Measurements from ENCODE around the gene DLGAP4. TPM values are rescaled to one million over a fixed set of nuclear protein-coding genes. Genes with fewer than 3 reads are reported as not detected.

The DLGAP4 gene, protein sequence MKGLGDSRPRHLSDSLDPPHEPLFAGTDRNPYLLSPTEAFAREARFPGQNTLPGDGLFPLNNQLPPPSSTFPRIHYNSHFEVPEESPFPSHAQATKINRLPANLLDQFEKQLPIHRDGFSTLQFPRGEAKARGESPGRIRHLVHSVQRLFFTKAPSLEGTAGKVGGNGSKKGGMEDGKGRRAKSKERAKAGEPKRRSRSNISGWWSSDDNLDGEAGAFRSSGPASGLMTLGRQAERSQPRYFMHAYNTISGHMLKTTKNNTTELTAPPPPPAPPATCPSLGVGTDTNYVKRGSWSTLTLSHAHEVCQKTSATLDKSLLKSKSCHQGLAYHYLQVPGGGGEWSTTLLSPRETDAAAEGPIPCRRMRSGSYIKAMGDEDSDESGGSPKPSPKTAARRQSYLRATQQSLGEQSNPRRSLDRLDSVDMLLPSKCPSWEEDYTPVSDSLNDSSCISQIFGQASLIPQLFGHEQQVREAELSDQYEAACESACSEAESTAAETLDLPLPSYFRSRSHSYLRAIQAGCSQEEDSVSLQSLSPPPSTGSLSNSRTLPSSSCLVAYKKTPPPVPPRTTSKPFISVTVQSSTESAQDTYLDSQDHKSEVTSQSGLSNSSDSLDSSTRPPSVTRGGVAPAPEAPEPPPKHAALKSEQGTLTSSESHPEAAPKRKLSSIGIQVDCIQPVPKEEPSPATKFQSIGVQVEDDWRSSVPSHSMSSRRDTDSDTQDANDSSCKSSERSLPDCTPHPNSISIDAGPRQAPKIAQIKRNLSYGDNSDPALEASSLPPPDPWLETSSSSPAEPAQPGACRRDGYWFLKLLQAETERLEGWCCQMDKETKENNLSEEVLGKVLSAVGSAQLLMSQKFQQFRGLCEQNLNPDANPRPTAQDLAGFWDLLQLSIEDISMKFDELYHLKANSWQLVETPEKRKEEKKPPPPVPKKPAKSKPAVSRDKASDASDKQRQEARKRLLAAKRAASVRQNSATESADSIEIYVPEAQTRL
- 23.9 and 25.7 TPM in 2 replicates for total RNA-seq

DNA sequence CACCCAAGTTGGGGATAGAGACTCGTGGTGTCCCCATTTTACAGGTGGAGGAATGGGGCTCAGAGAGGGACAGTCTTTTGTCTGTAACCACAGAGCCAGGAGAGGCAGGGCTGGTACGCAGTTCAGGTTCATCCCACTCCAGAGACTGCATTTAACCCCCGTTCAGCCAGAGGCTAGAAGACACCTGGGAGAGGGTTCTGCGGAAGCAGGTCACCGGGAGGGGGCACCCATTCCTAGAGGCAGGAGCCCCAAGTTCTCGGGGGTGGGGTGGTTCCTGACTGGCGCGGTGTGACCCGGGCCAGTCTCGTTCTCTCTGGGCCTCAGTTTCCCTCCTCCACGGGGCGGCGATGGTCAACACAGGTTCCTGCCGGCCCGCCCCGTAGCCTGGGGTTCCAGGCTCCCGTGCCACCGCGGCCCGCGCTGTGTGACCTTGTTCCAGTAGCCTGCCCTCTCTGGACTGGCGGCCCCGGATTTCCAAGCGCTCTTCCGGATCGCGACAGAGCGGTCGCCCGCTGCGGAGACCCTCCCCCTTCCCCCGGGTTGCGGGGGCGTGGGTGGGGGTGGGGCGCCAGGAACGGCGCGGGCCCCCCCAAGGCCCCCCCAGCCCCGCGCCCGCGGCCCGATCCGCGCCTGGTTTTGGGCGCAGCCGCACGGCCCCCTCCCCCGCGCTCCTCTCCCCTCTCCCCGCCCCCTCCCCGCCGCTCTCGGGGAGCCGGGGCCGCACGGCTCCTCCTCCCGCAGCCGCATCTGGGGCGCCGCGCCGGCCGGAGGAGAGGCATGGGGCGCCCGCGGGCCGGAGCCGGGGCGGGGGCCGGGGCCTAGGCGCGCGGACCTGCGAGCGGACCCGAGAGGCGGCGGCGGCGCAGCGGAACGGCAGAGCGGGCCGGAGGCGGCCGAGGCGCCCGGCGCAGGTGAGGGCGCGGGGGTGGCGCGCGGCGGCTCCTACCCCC is at the start of gene DLGAP4:
Gene DLGAP4 (plus strand): TSS at position 738 of the 950 bp plus-strand sequence. CDS start 125,379 bp downstream, outside the sequence.
- no peak within 1 kb of the TSS for H3K27ac Mint-ChIP-seq
- peaks cover 63% of the 10 kb centered on the region for H3K27me3 Mint-ChIP-seq (ENCODE audit: insufficient read depth)
- no peak for DNase-seq (ENCODE audit: low spot score)
- H3K4me3 Mint-ChIP-seq, result no peak within 1 kb of the TSS
- no peaks in the 10 kb centered on the region for H3K36me3 Mint-ChIP-seq (ENCODE audit: low read depth)
- intact Hi-C loops (cut with micrococcal nuclease), result no loop called here
- H3K9me3 Mint-ChIP-seq, result no peaks in the 10 kb centered on the region
- H3K4me1 Mint-ChIP-seq (ENCODE audit: low read depth), result no peaks in the 10 kb centered on the region

DNA sequence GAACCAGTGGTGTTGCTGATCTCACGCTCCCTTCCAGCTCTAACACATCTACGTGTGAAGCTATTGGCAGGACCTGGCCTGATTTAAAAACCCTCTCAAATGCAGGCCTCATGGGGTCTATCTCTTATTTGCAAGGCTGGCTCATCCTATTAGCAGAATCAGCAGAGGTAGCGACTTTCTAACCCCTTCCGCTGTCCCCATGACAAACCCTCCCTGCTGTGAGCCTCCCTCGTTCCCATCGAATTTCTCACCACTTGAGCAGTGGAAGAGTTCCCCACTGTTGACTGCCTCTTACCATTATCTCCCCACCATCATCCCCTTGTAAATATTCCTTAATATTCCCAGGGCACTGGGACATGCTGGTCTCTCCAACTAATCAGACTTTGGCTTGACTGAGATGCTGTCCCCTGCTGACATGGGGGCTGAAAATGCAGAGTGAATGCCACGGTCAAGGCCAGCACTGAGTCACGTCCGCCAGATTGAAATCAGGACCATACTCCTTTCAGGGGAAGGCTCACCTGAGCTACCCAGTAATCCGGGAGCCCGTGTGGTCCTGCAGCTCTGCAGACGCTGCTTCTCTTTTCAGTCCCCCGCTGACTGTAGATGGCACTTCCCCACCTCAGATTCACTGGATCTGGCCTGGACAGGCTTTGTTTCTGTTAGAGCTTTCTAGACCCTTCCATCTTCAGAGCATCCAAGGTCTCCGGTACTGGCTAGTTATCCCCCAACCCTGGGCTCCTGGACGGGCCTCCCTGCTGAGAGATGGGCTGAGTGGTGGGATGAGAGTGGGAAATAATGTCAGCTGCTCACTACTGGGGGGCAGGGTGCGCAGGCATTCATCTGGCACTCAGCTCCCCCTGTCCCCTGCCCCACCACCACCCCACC is 46.7 kb upstream of the DLGAP4 start:
- Mint-ChIP-seq H3K4me1 (ENCODE audit: low read depth) (no peaks in the 10 kb centered on the region), H3K27me3 (ENCODE audit: insufficient read depth) (peaks cover 2% of the 10 kb centered on the region), H3K27ac (no peak overlapping the region), H3K4me3 (no peak overlapping the region), H3K9me3 (no peaks in the 10 kb centered on the region), H3K36me3 (ENCODE audit: low read depth) (peaks cover 11% of the 10 kb centered on the region)
- intact Hi-C loops (cut with micrococcal nuclease), result no loop called here
- DNase-seq (ENCODE audit: low spot score), result no peak

DNA sequence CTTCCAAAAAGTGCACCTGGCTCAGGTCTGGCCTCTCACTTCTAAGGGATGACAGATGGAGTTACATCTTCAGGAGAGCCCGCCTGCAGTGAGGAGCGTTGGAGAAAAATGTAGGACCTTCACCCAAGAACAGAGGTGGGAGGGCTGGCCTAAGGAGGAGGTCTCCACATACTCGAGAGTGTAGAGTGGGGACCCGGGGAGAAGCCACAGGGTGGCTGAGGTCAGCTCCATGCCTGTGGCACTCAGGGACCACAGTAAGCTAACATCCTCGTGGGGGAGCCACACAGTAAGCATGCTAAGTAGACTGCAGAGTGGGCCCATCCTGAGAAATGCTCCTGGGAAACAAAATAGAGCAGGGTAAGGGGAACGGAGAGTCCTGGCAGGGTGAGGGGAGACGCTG is 45.8 kb upstream of the DLGAP4 start:
- no peak overlapping the region for H3K27ac Mint-ChIP-seq
- H3K9me3 Mint-ChIP-seq, result no peaks in the 10 kb centered on the region
- peaks cover 2% of the 10 kb centered on the region for H3K27me3 Mint-ChIP-seq (ENCODE audit: insufficient read depth)
- no peaks in the 10 kb centered on the region for H3K4me1 Mint-ChIP-seq (ENCODE audit: low read depth)
- H3K4me3 Mint-ChIP-seq, result no peak overlapping the region
- intact Hi-C loops (cut with micrococcal nuclease), result no loop called here
- no peak for DNase-seq (ENCODE audit: low spot score)
- H3K36me3 Mint-ChIP-seq (ENCODE audit: low read depth), result peaks cover 11% of the 10 kb centered on the region

DNA sequence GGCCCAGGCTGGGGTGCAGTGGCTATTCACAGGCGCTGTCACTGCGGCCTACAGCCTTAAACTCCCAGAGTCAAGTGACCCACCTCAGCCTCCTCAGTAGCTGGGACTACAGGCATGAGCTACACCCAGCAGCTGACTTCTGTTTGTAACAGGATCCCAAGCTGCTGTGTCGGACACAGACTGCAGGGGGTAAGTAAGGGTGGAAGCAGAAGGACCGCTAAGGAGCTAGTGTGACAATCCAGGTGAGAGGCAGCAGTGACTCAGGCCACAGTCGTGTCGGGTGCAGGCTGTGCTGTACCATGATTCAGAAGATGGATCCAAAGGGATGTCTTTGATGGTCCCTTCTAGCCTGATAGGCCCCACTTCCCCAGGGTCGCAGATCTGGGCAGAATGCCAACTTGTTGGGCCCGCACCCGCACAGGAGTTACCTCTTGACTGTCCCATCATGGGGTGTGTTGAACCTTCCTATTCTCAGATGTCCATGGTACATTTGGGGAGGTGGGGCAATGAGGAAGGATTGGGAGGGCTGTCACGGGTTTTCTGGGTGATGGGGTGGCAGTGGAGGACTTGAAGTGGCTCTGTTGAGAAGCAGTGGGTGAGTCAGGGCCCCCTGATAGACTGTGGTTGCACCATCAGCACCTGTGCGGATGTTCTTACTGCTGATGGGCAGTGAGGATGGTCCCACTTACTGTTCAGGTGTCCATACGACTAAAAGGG is 44.6 kb upstream of the DLGAP4 start:
- Mint-ChIP-seq H3K9me3 (no peaks in the 10 kb centered on the region), H3K36me3 (ENCODE audit: low read depth) (peaks cover 3% of the 10 kb centered on the region), H3K27me3 (ENCODE audit: insufficient read depth) (peaks cover 2% of the 10 kb centered on the region), H3K27ac (no peak overlapping the region), H3K4me3 (no peak overlapping the region), H3K4me1 (ENCODE audit: low read depth) (no peaks in the 10 kb centered on the region)
- no peak for DNase-seq (ENCODE audit: low spot score)
- intact Hi-C loops (cut with micrococcal nuclease), result no loop called here

DNA sequence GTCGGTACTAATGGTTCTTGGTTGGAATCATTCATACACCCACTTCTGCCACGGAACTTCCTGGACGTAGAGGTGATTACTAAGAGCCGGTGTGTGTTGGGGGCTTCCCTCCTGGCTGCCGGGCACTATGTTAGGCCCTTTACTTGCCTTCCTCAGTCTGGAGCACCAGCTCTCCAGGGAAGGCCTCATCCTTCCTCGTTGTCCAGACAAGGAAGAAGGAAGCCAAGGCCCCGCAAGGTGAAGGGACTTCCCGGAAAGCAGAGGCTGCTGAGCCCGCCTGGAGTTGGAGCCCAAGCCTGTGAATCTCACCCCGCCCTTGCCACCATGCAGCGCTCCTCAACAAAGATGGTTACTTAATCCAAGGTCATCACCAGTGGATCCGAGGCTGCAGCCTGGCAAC is 43.7 kb upstream of the DLGAP4 start:
- intact Hi-C loops (cut with micrococcal nuclease), result no loop called here
- no peak for DNase-seq (ENCODE audit: low spot score)
- Mint-ChIP-seq H3K4me1 (ENCODE audit: low read depth) (no peaks in the 10 kb centered on the region), H3K27me3 (ENCODE audit: insufficient read depth) (peaks cover 2% of the 10 kb centered on the region), H3K36me3 (ENCODE audit: low read depth) (no peaks in the 10 kb centered on the region), H3K9me3 (no peaks in the 10 kb centered on the region), H3K27ac (no peak overlapping the region), H3K4me3 (no peak overlapping the region)

DNA sequence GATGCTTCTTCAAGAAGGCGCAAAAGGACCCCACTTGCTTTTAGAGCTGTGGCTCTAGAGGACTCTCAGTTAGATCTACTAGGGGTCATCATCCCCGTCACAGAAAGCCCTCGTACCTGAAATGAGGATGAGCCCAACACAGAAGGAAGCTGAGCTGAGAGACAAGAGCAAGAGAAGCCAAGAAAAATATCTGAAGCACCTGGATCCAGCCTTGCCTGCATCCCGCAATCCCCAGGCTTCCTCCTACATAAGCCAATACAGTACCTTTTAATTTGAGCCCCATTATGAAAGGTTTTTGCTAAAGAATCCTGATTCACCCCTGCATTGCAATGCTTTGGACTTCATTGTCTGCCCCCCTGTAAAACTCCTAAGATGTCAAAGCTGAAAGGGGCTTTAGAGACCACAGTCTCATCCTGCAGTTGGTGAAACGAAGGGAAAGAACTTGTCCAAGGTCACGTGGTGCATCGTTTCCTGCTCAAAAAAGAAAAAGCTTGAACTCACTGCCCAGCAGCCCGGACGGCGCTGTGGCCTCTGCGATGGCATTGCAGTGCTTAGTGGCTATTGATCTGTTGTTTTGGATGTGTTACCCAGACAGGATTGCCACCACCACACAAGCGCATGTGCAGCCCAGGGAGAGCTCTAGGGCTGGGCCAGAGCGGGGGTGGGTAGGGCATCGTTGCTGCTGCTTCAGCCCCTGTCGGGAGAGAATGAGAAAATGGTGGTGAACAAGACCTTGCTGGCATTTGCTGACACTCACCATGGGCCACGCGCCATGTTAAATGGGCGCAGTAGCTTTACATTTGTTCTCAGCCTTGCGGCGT is 41.5 kb upstream of the DLGAP4 start:
- DNase-seq (ENCODE audit: low spot score), result no peak
- intact Hi-C loops (cut with micrococcal nuclease), result no loop called here
- no peaks in the 10 kb centered on the region for H3K9me3 Mint-ChIP-seq
- H3K4me1 Mint-ChIP-seq (ENCODE audit: low read depth), result no peaks in the 10 kb centered on the region
- no peak overlapping the region for H3K4me3 Mint-ChIP-seq
- H3K36me3 Mint-ChIP-seq (ENCODE audit: low read depth), result no peaks in the 10 kb centered on the region
- no peak overlapping the region for H3K27ac Mint-ChIP-seq
- peaks cover 2% of the 10 kb centered on the region for H3K27me3 Mint-ChIP-seq (ENCODE audit: insufficient read depth)

DNA sequence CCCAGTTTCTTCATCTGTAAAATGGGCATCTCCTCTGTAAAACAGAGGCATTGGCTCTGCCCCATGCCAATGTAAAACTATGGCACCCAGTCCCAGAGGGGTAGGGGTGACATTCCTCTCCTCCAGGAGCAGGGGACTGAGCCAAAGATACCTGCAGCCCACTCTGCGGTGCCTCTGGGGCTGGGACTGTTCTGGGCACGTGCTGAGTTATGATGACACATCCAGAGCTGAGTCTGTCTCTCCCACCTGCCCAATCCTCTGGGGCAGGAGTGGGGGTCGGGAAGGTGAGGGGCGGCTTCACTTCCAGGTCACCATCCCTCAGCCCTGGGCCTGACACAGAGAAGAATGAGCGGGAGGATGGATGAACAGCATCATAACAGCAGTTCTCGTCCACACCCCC is 40.0 kb upstream of the DLGAP4 start:
- no peaks in the 10 kb centered on the region for H3K4me1 Mint-ChIP-seq (ENCODE audit: low read depth)
- DNase-seq (ENCODE audit: low spot score), result no peak
- H3K27ac Mint-ChIP-seq, result no peak overlapping the region
- H3K27me3 Mint-ChIP-seq (ENCODE audit: insufficient read depth), result peaks cover 2% of the 10 kb centered on the region
- H3K36me3 Mint-ChIP-seq (ENCODE audit: low read depth), result no peaks in the 10 kb centered on the region
- no peak overlapping the region for H3K4me3 Mint-ChIP-seq
- no peaks in the 10 kb centered on the region for H3K9me3 Mint-ChIP-seq
- intact Hi-C loops (cut with micrococcal nuclease), result no loop called here

DNA sequence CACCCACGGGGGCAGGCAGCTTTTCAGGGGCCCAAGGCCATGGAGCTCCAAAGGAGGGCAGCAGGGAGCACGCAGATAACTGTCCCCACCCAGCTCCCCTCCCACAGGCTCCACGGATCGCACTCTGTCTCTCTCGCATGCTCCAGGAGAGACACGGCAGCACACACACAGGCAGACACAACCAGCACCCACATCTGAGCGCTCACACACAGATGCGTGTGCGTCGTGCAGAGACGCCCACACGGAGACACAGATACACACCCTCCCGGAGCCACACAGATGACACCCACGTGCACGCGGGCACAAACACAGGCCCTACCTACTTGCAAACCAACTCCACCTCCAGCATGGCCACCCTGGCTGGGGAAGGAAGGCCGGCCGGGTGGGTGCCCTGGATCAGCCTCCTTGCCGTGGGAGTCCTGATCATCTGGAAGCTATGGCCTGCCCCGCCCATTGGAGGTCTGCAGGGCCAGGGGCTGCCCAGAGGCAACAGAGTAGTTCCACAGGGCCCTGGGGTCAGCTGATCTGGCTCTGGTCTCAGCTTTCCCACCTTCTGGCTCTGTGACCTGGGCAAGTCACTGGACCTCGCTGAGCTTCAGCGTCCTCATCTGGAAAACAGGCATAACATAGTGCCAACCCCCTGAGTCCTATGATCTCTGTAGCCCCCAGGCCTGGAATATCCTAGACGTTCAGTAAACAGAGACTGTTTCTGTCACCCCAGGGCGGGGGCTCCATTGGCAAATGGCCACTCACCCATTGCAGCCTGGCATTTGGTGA is 38.3 kb upstream of the DLGAP4 start:
- no peak for DNase-seq (ENCODE audit: low spot score)
- H3K27me3 Mint-ChIP-seq (ENCODE audit: insufficient read depth), result peaks cover 2% of the 10 kb centered on the region
- no peaks in the 10 kb centered on the region for H3K9me3 Mint-ChIP-seq
- no peak overlapping the region for H3K4me3 Mint-ChIP-seq
- no peaks in the 10 kb centered on the region for H3K36me3 Mint-ChIP-seq (ENCODE audit: low read depth)
- no peak overlapping the region for H3K27ac Mint-ChIP-seq
- no peaks in the 10 kb centered on the region for H3K4me1 Mint-ChIP-seq (ENCODE audit: low read depth)
- intact Hi-C loops (cut with micrococcal nuclease), result no loop called here

DNA sequence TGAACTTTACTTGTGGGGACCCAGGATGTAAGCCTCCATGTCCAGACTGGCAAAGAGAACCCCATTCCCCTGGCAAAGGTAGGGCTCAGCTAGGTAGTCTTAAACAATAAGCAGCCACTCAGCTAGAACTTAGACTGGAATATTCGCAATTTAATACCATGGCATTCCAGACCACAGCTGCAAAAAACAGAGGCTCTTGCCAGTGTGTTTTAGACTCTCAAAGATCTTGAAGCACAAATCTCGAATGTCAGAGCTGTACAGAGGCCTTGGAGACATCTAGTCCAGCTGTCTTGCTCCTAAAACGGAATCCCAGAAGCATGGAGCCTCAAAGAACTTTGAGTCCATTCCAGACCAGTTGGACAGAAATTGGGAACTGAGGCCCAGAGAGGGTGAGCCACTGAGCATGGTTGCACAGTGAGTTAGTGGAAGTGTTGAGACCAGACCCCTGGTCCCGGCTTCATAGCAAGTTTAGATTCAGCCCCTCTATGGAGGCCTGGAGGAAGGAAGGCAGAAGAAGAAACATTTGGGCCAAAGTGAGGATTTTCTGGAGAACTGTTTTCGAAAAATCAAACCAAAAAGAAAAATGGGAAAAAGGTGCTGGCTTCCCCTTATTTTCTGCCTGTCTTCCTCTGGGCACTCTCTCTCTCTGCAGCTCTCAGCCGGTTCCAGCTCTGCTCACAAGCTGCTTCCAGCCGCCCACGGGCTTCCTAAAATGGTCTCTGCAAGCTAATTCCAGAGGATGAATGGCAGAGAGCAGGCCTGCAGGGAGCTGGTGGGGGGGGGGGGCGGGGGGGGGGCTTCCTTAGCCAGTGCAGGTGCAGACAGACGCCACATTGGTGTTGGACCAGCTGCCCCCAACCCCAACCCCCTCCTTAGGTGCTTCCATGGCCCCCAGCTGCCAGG is 37.4 kb upstream of the DLGAP4 start:
- Mint-ChIP-seq H3K36me3 (ENCODE audit: low read depth) (no peaks in the 10 kb centered on the region), H3K27me3 (ENCODE audit: insufficient read depth) (peaks cover 2% of the 10 kb centered on the region), H3K4me1 (ENCODE audit: low read depth) (no peaks in the 10 kb centered on the region), H3K27ac (no peak overlapping the region), H3K9me3 (no peaks in the 10 kb centered on the region), H3K4me3 (no peak overlapping the region)
- intact Hi-C loops (cut with micrococcal nuclease), result no loop called here
- DNase-seq (ENCODE audit: low spot score), result no peak

Measured in activated T-helper 1 cell treated with anti-CD3 and anti-CD28 coated beads, Interleukin-12 subunit alpha, Interleukin-12 subunit beta, Interleukin-2, Interleukin-4 antibody, amounts not matched to agents 30 ng/mL and 10 ng/mL and 1 ng/mL, durations not matched to agents 14 hours and 24 hours and 36 hours (primary cell).